Raji (cell line): ENCODE results near the gene AP5M1.

Experiments
- POLR2A ChIP-seq: IDR thresholded peaks from 2 replicates; pipeline ENCODE4 v1.6.1; 2011; ENCODE audit warnings: low read depth, low read length, control low read depth; ENCODE audit not compliant: insufficient read depth

Gene AP5M1

DNA sequence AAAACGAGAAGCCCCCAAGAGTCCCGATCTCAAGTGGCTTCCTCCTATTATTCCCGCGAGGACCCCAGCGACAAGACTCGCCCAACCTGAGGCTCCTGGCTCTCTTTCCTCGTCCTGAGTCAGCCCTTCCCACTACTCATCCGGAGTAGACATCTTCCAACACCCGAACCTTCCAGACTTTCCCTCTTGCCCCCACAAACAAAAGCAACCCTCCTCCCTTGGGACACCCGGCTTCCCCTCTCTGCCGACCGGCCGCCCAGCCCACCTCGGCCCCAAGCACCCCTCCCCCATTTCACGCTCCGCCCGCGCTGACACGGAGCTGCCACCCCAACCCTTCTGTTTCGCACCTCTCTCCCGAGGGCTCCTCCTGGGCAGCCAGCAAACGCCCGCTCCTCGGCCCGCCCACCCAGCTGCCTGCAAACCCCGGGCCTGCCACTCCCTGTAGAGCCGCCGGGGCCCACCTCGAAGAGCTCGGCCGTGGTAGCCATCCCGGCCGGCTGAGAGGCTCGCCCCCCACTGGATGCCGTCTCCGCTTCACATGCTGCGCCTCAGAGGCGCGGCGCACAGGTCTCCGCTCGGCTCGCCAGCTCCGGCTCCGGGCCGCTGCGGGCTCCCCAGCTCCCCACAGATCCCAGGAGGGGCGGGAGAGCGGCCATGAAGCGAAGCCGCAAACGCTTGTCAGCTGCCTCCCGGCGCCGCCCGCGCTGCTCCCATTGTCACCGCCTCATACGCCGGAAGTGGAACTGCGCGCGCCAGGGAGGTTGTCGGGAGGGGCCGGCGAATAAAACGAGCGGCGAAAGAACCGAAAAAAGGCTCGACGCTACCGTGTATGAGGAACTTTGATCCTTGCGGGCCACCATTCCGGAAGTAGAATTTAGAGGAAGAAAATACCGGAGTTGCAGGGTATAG, at the start of gene AP5M1, which contains the start of gene EXOC5:
Gene AP5M1, plus strand, starts transcription at position 811 of the 909 bp plus-strand sequence. CDS start 344 bp downstream, outside the sequence.
Gene EXOC5, minus strand, starts transcription at position 745 of the 909 bp plus-strand sequence. Its CDS starts 257 bp downstream, at position 488.
- TF ChIP-seq POLR2A: peak; percentile 73

DNA sequence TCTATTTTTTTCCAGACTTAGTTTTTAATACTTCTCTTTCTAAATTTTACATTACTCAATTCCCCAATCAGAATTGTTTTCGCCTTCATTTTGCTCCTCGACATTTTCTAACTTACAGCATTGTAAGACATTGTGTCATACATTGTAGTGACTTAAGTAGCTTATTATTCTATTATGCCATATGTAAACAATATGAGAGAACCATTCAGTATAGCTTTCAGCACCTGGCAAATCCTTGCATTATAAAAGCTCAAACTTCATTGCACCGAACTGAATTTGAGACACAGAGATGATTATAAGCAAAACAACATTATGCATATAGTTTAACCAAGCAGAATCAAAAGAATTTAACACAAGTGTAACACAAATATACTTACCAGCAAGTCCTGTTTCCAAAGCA, 46.8 kb upstream of the AP5M1 start:
- TF ChIP-seq POLR2A: no peak

- TF ChIP-seq POLR2A: no peak
These were observed 41.7 kb upstream of the AP5M1 start for GRCh38 chr14:57227083-57227482.

GRCh38 chr14:57232006-57232405, 36.8 kb upstream of the AP5M1 start:
- TF ChIP-seq POLR2A: no peak

GRCh38 chr14:57243320-57243719, 25.5 kb upstream of the AP5M1 start:
- no peak for TF ChIP-seq POLR2A

- TF ChIP-seq POLR2A: no peak
These were observed 24.7 kb upstream of the AP5M1 start for GRCh38 chr14:57244106-57244505.

DNA sequence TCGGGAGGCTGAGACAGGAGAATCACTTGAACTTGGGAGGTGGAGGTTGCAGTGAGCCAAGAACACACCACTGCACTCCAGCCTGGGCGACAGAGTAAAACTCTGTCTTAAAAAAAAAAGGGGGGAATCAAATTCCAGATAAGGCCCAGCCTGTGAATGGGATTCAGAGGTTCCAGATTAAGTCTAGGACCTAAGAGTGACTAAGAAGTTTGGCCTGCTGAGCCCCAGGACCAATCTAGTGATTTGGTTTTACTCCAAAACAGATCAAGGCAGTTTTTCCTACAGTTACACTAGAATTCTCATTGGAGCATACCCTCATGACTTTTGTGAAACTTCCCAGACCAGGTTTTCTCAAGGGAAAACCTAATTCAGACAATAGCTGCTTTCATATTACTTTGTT, 22.8 kb upstream of the AP5M1 start:
- no peak for TF ChIP-seq POLR2A

GRCh38 chr14:57246933-57247657, 21.7 kb upstream of the AP5M1 start:
- TF ChIP-seq POLR2A: no peak

- TF ChIP-seq POLR2A: no peak
These were observed 13.9 kb upstream of the AP5M1 start for GRCh38 chr14:57254884-57255283.

DNA sequence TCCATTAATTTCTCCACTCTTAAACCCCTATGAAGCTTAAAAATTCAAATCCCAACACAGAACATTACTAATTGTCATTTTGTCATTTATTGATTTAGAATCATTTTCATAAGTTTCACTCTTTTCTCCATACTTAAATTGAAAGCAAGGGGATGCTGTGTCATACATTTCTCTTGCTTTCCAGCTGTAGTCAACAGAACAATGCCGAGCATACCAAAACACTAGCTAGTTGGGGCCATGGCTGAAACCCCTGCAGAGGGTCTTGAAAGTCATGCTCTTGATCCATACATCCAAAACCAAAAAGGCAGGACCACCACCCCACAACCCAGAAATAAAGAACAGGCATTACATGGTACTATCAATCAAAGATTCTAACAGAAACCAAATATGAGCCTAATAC, 9.1 kb upstream of the AP5M1 start:
- no peak for TF ChIP-seq POLR2A

GRCh38 chr14:57261604-57262003, 7.2 kb upstream of the AP5M1 start:
- TF ChIP-seq POLR2A: no peak

DNA sequence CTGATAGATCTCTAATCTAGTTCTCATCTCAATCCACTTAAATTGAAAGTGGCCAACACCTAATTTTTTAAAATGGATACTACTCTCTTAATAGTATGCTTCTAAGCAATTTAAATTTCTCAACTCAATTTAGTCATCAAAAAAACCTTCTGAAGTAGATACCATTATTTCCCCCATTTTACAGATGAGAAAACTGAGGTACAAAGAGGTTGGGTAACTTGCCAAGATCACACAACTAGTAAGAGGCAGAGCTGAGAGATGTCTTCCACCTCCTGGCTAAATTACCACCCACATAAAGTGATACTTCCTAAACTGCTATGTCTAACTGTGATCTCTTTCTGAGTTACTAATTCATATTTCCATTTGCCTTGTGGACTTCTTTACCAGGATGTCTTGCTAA, 6.7 kb upstream of the AP5M1 start:
- no peak for TF ChIP-seq POLR2A

DNA sequence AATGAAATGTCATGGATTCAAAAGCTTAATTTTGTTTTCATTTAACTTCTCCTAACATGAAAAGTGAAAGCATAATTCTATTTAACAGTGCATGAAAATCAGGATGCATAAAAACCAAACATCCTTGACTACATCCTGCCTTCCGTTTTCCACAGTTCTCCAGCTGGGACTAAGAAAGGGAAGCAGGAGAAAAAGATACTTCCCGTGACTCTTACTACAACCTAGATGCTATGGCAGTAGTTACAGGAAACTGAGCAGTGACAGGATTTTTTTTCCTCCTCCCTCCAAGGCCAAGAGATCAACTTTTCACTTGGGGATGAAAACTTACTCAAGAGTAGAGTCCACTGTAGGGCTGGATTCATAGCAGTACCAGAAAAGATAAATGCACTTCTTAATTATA, 2.7 kb upstream of the AP5M1 start:
- no peak for TF ChIP-seq POLR2A

GRCh38 chr14:57273236-57273635, 4.5 kb downstream of the AP5M1 start:
- no peak for TF ChIP-seq POLR2A

DNA sequence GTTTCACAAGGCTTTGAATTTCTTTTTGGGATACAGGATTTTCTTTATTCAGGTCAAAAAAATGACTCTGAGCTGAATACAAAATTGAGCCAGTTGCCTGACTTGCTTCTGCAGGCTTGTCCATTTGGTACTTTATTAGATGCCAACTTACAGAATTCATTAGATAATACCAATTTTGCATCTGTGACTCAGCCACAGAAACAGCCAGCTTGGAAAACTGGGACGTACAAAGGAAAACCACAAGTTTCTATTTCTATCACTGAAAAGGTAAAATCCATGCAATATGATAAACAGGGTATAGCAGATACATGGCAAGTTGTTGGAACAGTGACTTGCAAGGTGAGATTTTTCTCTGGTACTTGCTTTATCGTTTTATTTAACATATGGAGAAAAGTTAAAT, 5.8 kb downstream of the AP5M1 start:
- TF ChIP-seq POLR2A: no peak
